CD8-positive, alpha-beta memory T cell (primary cell): ENCODE results near the gene MRPL4. TPM values are rescaled to one million over a fixed set of nuclear protein-coding genes. Genes with fewer than 3 reads are reported as not detected.
A peak's percentile ranks its signal among the peaks of the same experiment; 100 is the strongest.

Experiments
- CTCF ChIA-PET: fragments of 350-600 bp; sonication (Branson Sonifier 250); formaldehyde crosslinking; loops from one replicate; lab custom pipeline; 2021; ENCODE audit warnings: antibody characterized with exemption; lab: Charles Lee
- POLR2A ChIA-PET: fragments of 350-600 bp; sonication (Branson Sonifier 250); formaldehyde crosslinking; loops from one replicate; lab custom pipeline; 2021; ENCODE audit warnings: antibody characterized with exemption; lab: Charles Lee
- DNase-seq, 5 donors: peaks; one replicate each; pipeline versions ENCODE4 v3.0.0 to v3.0.0-alpha.2; 2020 to 2022; ENCODE audit warnings: mixed read lengths in 1 of 5
- H3K27ac ChIP-seq: one replicate; pipeline ENCODE4 v1.7.0; 2013; ENCODE audit warnings: low read depth, mild to moderate bottlenecking, low read length, moderate library complexity
- H3K27me3 ChIP-seq: 2 replicates; pipeline ENCODE4 v1.7.0; 2013; ENCODE audit warnings: low read length, mild to moderate bottlenecking; ENCODE audit not compliant: insufficient read depth, poor library complexity, severe bottlenecking
- H3K36me3 ChIP-seq: 2 replicates; pipeline ENCODE4 v1.7.0; 2013; ENCODE audit warnings: mild to moderate bottlenecking, low read length, moderate library complexity; ENCODE audit not compliant: insufficient read depth
- H3K4me1 ChIP-seq: 2 replicates; pipeline ENCODE4 v1.7.0; 2013; ENCODE audit warnings: mild to moderate bottlenecking, low read length, moderate library complexity; ENCODE audit not compliant: insufficient read depth
- H3K4me3 ChIP-seq: 2 replicates; pipeline ENCODE4 v1.7.0; 2013; ENCODE audit warnings: mild to moderate bottlenecking, low read length
- H3K9me3 ChIP-seq: 2 replicates; pipeline ENCODE4 v1.7.0; 2013; ENCODE audit warnings: mild to moderate bottlenecking, low read length
- H3K27ac Mint-ChIP-seq, 8 donors: one replicate each; pipeline ENCODE4 v1.8.0; 2020 to 2021; ENCODE audit warnings: mixed read lengths in 8 of 8, mild to moderate bottlenecking in 6 of 8, inconsistent platforms in 3 of 8, moderate library complexity in 3 of 8
- H3K27me3 Mint-ChIP-seq, 2 donors: one replicate each; pipeline ENCODE4 v1.8.0; 2020 to 2021; ENCODE audit warnings: mixed read lengths in 2 of 2, mild to moderate bottlenecking in 1 of 2, moderate library complexity in 1 of 2
- H3K36me3 Mint-ChIP-seq, 3 donors: one replicate each; pipeline ENCODE4 v1.8.0; 2020 to 2021; ENCODE audit warnings: mixed read lengths in 3 of 3, inconsistent platforms in 1 of 3, mild to moderate bottlenecking in 1 of 3
- H3K4me1 Mint-ChIP-seq, 3 donors: one replicate each; pipeline ENCODE4 v1.8.0; 2020 to 2021; ENCODE audit warnings: mixed read lengths in 3 of 3, inconsistent platforms in 1 of 3, mild to moderate bottlenecking in 1 of 3
- H3K4me3 Mint-ChIP-seq, 7 donors: one replicate each; pipeline ENCODE4 v1.8.0; 2020 to 2021; ENCODE audit warnings: mixed read lengths in 7 of 7, mild to moderate bottlenecking in 6 of 7, moderate library complexity in 4 of 7, inconsistent platforms in 2 of 7
- H3K9me3 Mint-ChIP-seq, 5 donors: one replicate each; pipeline ENCODE4 v1.8.0; 2020 to 2022; ENCODE audit warnings: mixed read lengths in 5 of 5, mild to moderate bottlenecking in 3 of 5, moderate library complexity in 2 of 5, inconsistent platforms in 1 of 5
- polyA plus RNA-seq: library from polyadenylated mRNA; unstranded; fragments of 300-500 nt; fragmentation: Illumina TruSeq; gene quantifications from one replicate; pipeline ENCODE4 v1.2.3, GENCODE V29; 2021
- total RNA-seq, 2 experiments: library from RNA; stranded (reverse); gene quantifications; one replicate each; pipeline ENCODE4 v1.2.3, GENCODE V29; 2021

Gene MRPL4
- total and polyA plus RNA-seq, 3 experiments from 2014 or later = 42.8 to 152 (median 149) TPM

DNA sequence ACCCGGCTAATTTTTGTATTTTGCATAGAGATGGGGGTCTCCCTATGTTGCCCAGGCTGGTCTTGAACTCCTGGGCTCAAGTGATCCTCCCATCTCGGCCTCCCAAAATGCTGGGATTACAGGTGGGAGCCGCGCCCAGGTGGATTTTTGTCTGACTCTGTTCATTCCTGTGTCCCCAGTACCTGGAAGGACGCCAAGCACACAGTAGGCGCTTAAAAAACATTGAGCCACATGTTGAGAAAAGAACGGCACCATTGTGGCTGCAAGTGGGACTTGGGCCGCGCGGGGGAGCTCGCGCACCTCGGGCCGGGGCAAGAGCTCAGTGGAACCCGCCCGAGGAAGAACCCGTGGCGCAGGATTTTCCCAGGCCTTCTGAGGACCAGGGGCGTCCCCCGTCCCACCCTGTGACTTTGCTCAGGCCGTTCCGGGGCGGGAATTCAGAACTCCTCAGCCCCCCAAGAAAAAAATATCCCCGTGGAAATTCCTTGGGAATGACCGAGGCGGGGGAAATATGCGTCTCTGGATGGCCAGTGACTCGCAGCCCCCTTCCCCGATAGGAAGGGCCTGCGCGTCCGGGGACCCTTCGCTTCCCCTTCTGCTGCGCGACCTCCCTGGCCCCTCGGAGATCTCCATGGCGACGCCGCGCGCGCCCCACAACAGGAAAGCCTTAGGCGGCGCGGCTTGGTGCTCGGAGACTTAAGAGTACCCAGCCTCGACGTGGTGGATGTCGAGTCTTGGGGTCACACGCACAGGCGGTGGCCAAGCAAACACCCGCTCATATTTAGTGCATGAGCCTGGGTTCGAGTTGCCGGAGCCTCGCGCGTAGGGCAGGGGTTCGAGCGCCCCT is 17.5 kb downstream of the MRPL4 start:
- POLR2A ChIA-PET = interaction anchor here (0.7 to 3.2 kb wide), 10 partner anchors 10 to 164 kb away, joined by 3 to 47 read pairs (median 10); partner anchors contain the start of genes CDC37, ICAM4, ICAM5 and PPAN
- CTCF ChIA-PET = interaction anchor here (0.9 to 11.0 kb wide), 19 partner anchors 10 to 159 kb away, joined by 3 to 355 read pairs (median 5); partner anchors contain the start of genes ICAM4, ICAM5 and TYK2
- Mint-ChIP-seq H3K27me3 (peaks cover 0 to 1% of the 10 kb centered on the region in 2 donors), H3K27ac (peak overlapping the region; percentile 90 to 99 (median 95)), H3K4me1 (peaks cover 26 to 43% (median 28%) of the 10 kb centered on the region in 3 donors), H3K9me3 (no peaks in the 10 kb centered on the region), H3K36me3 (peaks cover 0 to 4% (median 0%) of the 10 kb centered on the region in 3 donors), H3K4me3 (peak overlapping the region; percentile 83 to 94 (median 87))
- no peaks in the 10 kb centered on the region for H3K9me3 ChIP-seq
- peak overlapping the region; percentile 76 for H3K4me3 ChIP-seq
- no peaks in the 10 kb centered on the region for H3K36me3 ChIP-seq
- peaks cover 21% of the 10 kb centered on the region for H3K4me1 ChIP-seq
- peak; percentile 81 to 90 (median 83) for DNase-seq
- H3K27me3 ChIP-seq = no peaks in the 10 kb centered on the region
- H3K27ac ChIP-seq = peak overlapping the region; percentile 87

DNA sequence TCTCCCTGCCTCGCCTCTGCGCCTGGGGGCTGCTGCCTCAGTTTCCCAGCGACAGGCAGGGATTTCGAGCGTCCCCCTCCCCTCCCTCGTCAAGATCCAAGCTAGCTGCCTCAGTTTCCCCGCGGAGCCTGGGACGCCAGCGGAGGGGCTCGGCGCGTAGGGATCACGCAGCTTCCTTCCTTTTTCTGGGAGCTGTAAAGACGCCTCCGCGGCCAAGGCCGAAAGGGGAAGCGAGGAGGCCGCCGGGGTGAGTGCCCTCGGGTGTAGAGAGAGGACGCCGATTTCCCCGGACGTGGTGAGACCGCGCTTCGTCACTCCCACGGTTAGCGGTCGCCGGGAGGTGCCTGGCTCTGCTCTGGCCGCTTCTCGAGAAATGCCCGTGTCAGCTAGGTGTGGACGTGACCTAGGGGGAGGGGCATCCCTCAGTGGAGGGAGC is 18.2 kb downstream of the MRPL4 start:
- Mint-ChIP-seq H3K36me3 (peaks cover 0 to 11% (median 0%) of the 10 kb centered on the region in 3 donors), H3K27ac (peak overlapping the region; percentile 90 to 99 (median 95)), H3K27me3 (peaks cover 0 to 2% of the 10 kb centered on the region in 2 donors), H3K9me3 (no peaks in the 10 kb centered on the region), H3K4me1 (peaks cover 26 to 48% (median 31%) of the 10 kb centered on the region in 3 donors), H3K4me3 (peak overlapping the region; percentile 83 to 94 (median 87))
- DNase-seq = peak; percentile 44 to 86 (median 75)
- Histone ChIP-seq H3K4me3 (peak overlapping the region; percentile 76), H3K9me3 (no peaks in the 10 kb centered on the region), H3K27ac (peak overlapping the region; percentile 87), H3K36me3 (no peaks in the 10 kb centered on the region), H3K27me3 (no peaks in the 10 kb centered on the region), H3K4me1 (peaks cover 21% of the 10 kb centered on the region)
- CTCF ChIA-PET = interaction anchor here (0.9 to 11.0 kb wide), 17 partner anchors 9 to 158 kb away, joined by 3 to 355 read pairs (median 7); partner anchors contain the start of genes CDC37, ICAM5, RAVER1 and TYK2
- POLR2A ChIA-PET = interaction anchor here (0.5 to 3.2 kb wide), 11 partner anchors 10 to 388 kb away, joined by 3 to 47 read pairs (median 9); partner anchors contain the start of genes CDC37, ICAM4, ICAM5 and PPAN

DNA sequence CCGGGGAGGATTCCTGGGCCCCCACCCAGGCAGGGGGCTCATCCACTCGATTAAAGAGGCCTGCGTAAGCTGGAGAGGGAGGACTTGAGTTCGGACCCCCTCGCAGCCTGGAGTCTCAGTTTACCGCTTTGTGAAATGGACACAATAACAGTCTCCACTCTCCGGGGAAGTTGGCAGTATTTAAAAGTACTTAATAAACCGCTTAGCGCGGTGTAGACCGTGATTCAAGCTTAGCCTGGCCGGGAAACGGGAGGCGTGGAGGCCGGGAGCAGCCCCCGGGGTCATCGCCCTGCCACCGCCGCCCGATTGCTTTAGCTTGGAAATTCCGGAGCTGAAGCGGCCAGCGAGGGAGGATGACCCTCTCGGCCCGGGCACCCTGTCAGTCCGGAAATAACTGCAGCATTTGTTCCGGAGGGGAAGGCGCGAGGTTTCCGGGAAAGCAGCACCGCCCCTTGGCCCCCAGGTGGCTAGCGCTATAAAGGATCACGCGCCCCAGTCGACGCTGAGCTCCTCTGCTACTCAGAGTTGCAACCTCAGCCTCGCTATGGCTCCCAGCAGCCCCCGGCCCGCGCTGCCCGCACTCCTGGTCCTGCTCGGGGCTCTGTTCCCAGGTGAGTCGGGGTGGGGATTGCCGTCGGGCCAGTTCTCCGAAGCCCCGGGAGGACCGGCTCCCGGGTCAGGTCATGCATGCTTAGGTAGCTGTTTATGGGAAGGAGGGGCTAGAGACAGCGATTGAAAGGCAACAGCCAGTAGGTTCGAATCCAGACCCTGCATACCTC is 18.8 kb downstream of the MRPL4 start, which contains the start of gene ICAM1:
ICAM1 (plus strand) TSS at position 505 of the 779 bp plus-strand sequence; CDS start at position 545, 40 bp downstream.
- Histone ChIP-seq H3K4me3 (peak within 1 kb of the TSS; percentile 76), H3K9me3 (no peaks in the 10 kb centered on the region), H3K27me3 (no peaks in the 10 kb centered on the region), H3K36me3 (no peaks in the 10 kb centered on the region), H3K4me1 (peaks cover 21% of the 10 kb centered on the region), H3K27ac (peak within 1 kb of the TSS; percentile 87)
- ChIA-PET POLR2A (interaction anchor here (0.5 to 3.2 kb wide), 11 partner anchors 9 to 388 kb away, joined by 3 to 47 read pairs (median 9); partner anchors contain the start of genes CDC37, ICAM4, ICAM5 and RAVER1), CTCF (interaction anchor here (0.6 to 11.0 kb wide), 25 partner anchors 8 to 363 kb away, joined by 3 to 355 read pairs (median 4); partner anchors contain the start of genes CDC37, ICAM5, RAVER1 and TYK2)
- Mint-ChIP-seq H3K9me3 (no peaks in the 10 kb centered on the region), H3K4me3 (peak within 1 kb of the TSS; percentile 83 to 94 (median 87)), H3K27ac (peak within 1 kb of the TSS; percentile 90 to 99 (median 95)), H3K4me1 (peaks cover 26 to 51% (median 31%) of the 10 kb centered on the region in 3 donors), H3K27me3 (peaks cover 0 to 2% of the 10 kb centered on the region in 2 donors), H3K36me3 (peaks cover 0 to 13% (median 0%) of the 10 kb centered on the region in 3 donors)
- DNase-seq = peak; percentile 61 to 81 (median 70)

DNA sequence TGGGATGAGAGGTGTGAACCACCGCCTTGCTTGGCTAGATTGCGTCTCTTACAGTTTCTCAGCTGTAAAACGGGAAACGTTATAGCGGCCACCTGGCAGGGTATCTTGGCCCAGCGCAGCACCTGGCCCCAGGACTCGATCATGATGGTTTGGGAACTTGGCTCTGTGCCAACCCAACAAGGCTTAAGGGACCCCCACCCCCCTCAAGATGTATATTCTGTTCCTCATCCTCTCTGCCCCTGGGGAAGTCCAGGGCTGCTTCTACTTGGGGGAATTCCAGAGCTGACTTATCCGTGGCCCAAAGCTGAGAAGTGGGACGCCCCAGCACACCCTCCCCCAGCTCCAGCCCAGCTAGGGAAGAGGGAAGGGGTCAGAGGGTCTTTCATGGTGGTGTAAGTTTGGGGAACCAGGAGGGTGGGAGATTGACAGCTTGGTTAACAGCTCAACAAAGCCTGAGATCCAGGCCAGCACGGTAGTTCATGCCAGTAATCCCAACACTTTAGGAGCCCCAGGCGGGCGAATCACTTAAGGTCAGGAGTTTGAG is 19.6 kb downstream of the MRPL4 start:
- ChIA-PET POLR2A (interaction anchor here (0.6 to 3.2 kb wide), 6 partner anchors 17 to 128 kb away, joined by 4 to 47 read pairs (median 7); partner anchors contain the start of genes ICAM4, ICAM5 and TYK2), CTCF (interaction anchor here (0.7 to 11.0 kb wide), 16 partner anchors 8 to 207 kb away, joined by 3 to 355 read pairs (median 5); partner anchors contain the start of genes ICAM5, RAVER1 and TYK2)
- Mint-ChIP-seq H3K27ac (peak overlapping the region; percentile 90 to 99 (median 95)), H3K27me3 (peaks cover 0 to 2% of the 10 kb centered on the region in 2 donors), H3K36me3 (peaks cover 0 to 13% (median 0%) of the 10 kb centered on the region in 3 donors), H3K4me1 (peaks cover 26 to 51% (median 31%) of the 10 kb centered on the region in 3 donors), H3K4me3 (peak overlapping the region; percentile 83 to 94 (median 87)), H3K9me3 (no peaks in the 10 kb centered on the region)
- DNase-seq = peak in 3 of 5 donors; percentile 28 to 68 (median 58)
- Histone ChIP-seq H3K4me3 (peak overlapping the region; percentile 76), H3K9me3 (no peaks in the 10 kb centered on the region), H3K36me3 (no peaks in the 10 kb centered on the region), H3K4me1 (peaks cover 21% of the 10 kb centered on the region), H3K27ac (peak overlapping the region; percentile 87), H3K27me3 (no peaks in the 10 kb centered on the region)

DNA sequence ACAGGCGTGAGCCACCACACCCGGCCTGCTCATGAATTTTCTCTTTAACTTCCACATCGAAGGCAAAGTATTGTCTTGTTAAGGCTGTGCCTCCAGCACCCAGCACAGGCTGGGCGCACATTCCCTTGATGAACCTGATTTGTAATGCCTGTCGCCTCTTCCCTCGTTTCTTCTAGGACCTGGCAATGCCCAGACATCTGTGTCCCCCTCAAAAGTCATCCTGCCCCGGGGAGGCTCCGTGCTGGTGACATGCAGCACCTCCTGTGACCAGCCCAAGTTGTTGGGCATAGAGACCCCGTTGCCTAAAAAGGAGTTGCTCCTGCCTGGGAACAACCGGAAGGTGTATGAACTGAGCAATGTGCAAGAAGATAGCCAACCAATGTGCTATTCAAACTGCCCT is 22.6 kb downstream of the MRPL4 start:
- Mint-ChIP-seq H3K27ac (peak overlapping the region in 7 of 8 donors; percentile 6 to 99 (median 48)), H3K27me3 (peaks cover 0 to 1% of the 10 kb centered on the region in 2 donors), H3K9me3 (no peaks in the 10 kb centered on the region), H3K36me3 (peaks cover 0 to 29% (median 2%) of the 10 kb centered on the region in 3 donors), H3K4me3 (peak overlapping the region in 2 of 7 donors; percentile 12 to 47), H3K4me1 (peaks cover 36 to 58% (median 39%) of the 10 kb centered on the region in 3 donors)
- no peak overlapping the region for H3K4me3 ChIP-seq
- ChIA-PET CTCF (interaction anchor here (1.7 to 11.0 kb wide), 3 partner anchors 16 to 112 kb away, joined by 4 to 355 read pairs (median 71); partner anchors contain the start of genes ICAM5 and TYK2), POLR2A (interaction anchor here (0.5 kb wide), 1 partner anchor 10 kb away, joined by 5 read pairs; no protein-coding TSS in a partner anchor)
- no peak for DNase-seq
- no peaks in the 10 kb centered on the region for H3K9me3 ChIP-seq
- H3K36me3 ChIP-seq = no peaks in the 10 kb centered on the region
- H3K27me3 ChIP-seq = no peaks in the 10 kb centered on the region
- peaks cover 19% of the 10 kb centered on the region for H3K4me1 ChIP-seq
- no peak overlapping the region for H3K27ac ChIP-seq

DNA sequence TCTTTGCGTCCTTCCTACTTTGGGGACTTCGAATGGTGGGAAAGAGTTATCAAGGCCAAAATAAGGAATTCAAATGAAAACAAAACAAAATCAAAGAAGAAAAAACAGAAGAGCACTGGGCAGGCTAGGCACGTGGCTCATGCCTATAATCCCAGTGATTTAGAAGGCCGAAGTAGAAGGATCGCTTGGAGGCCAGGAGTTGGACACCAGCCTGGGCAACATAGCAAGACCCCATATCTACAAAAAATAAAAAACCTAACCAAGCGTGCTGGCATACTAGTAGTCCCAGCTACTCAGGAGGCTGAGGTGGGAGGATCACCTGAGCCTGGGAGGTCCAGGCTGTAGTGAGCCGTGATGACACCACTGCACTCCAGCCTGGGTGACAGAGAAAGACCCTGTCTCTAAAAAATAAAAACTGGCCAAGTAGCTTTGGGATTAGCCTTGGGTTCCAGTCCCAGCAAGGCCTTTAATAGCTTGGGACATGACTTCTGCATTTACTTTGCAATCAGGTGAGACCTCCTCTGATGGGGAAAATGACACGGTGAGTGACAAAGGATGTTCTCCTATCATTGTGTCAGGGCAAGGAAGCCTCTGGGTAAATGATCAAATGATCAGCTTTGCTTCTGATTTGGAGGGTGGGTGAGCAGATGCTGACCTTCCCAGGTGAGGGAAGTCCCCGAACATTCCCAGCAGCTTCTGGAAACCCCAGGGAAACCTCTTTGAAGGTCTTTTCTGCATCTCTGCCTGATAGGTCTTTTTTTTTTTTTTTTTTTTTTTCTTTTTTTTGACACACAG is 26.0 kb downstream of the MRPL4 start:
- H3K4me3 Mint-ChIP-seq = no peak overlapping the region
- CTCF ChIA-PET = interaction anchor here (1.0 to 3.4 kb wide), 8 partner anchors 8 to 110 kb away, joined by 3 to 27 read pairs (median 4); partner anchors contain the start of genes ICAM1 and RAVER1

More for the DNA sequence above, 26.0 kb downstream of the MRPL4 start:
- no peak overlapping the region for H3K27ac ChIP-seq
- no peaks in the 10 kb centered on the region for H3K27me3 ChIP-seq
- Mint-ChIP-seq H3K27ac (peak overlapping the region in 5 of 8 donors; percentile 18 to 38 (median 27)), H3K27me3 (peaks cover 0 to 1% of the 10 kb centered on the region in 2 donors), H3K4me1 (peaks cover 24 to 39% (median 28%) of the 10 kb centered on the region in 3 donors), H3K36me3 (peaks cover 0 to 40% (median 4%) of the 10 kb centered on the region in 3 donors), H3K9me3 (no peaks in the 10 kb centered on the region)
- H3K36me3 ChIP-seq = no peaks in the 10 kb centered on the region
- no peak overlapping the region for H3K4me3 ChIP-seq
- DNase-seq = no peak
- no peaks in the 10 kb centered on the region for H3K9me3 ChIP-seq
- no peaks in the 10 kb centered on the region for H3K4me1 ChIP-seq
- POLR2A ChIA-PET = no interaction called here
